Endothelial cell of umbilical vein (primary cell): ENCODE data around the gene HAPLN1.

Experiments
- EZH2 ChIP-seq: IDR thresholded peaks from 2 replicates; pipeline ENCODE4 v1.6.1; 2012; ENCODE audit warnings: borderline replicate concordance, low read depth, mild to moderate bottlenecking, moderate library complexity, low read length, inconsistent platforms; ENCODE audit not compliant: severe bottlenecking
- FOS ChIP-seq: IDR thresholded peaks from 2 replicates; pipeline ENCODE4 v1.6.1; 2011; ENCODE audit warnings: mild to moderate bottlenecking, low read length, moderate library complexity, borderline replicate concordance; ENCODE audit not compliant: insufficient read depth
- JUN ChIP-seq: IDR thresholded peaks from 2 replicates; pipeline ENCODE4 v1.6.1; 2011; ENCODE audit warnings: borderline replicate concordance, low read depth; ENCODE audit not compliant: insufficient read length, insufficient read depth
- POLR2A ChIP-seq: IDR thresholded peaks from 2 replicates; pipeline ENCODE4 v1.6.1; 2012; ENCODE audit warnings: low read depth, mild to moderate bottlenecking, control low read depth, low read length
- POLR2AphosphoS5 ChIP-seq: IDR thresholded peaks from 2 replicates; pipeline ENCODE4 v1.6.1; 2012; ENCODE audit warnings: low read depth, mild to moderate bottlenecking, control low read depth, low read length, moderate library complexity; ENCODE audit not compliant: insufficient read depth
- TF ChIP-seq, protein P1 (sequence below), 2 donors: IDR thresholded peaks; 1 replicate in 1 of 2; 2 replicates in 1 of 2; pipeline ENCODE4 v1.5.1; 2011; ENCODE audit warnings: low read length in 2 of 2, mild to moderate bottlenecking in 2 of 2, moderate library complexity in 2 of 2, control low read depth in 1 of 2, inconsistent platforms in 1 of 2, low read depth in 1 of 2; ENCODE audit not compliant: insufficient read depth in 1 of 2; ENCODE audit errors: extremely low read depth in 1 of 2
- TF ChIP-seq, protein P2 (sequence below): IDR thresholded peaks from 2 replicates; pipeline ENCODE4 v1.6.1; 2011; ENCODE audit not compliant: insufficient read depth, insufficient read length

DNA sequence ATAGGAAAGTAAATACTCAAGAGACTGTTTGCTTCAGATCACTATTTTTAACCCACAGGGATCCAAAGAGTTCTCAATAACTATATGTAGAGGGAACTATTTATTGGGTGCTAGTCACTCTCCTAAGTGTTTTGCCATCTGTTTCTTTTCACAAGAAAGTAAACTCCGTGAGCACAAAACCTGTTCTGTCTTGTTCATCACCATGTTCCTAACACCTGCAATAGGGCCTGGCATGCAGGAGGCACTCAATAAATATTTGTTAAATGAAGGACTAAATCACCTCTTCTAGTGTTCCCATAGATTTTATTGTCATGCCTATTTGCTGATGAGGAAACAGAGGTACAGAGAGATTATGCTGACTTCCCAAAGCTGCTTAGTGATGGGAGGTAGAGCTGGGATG is 130.9 kb downstream of the HAPLN1 start:
- no peak for TF ChIP-seq FOS
- TF ChIP-seq, protein P1, sequence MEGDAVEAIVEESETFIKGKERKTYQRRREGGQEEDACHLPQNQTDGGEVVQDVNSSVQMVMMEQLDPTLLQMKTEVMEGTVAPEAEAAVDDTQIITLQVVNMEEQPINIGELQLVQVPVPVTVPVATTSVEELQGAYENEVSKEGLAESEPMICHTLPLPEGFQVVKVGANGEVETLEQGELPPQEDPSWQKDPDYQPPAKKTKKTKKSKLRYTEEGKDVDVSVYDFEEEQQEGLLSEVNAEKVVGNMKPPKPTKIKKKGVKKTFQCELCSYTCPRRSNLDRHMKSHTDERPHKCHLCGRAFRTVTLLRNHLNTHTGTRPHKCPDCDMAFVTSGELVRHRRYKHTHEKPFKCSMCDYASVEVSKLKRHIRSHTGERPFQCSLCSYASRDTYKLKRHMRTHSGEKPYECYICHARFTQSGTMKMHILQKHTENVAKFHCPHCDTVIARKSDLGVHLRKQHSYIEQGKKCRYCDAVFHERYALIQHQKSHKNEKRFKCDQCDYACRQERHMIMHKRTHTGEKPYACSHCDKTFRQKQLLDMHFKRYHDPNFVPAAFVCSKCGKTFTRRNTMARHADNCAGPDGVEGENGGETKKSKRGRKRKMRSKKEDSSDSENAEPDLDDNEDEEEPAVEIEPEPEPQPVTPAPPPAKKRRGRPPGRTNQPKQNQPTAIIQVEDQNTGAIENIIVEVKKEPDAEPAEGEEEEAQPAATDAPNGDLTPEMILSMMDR (IDR thresholded peaks at IDR 0.05; ENCODE audit: extremely low read depth in 1 of 2, insufficient read depth in 1 of 2, low read depth in 1 of 2, low read length in 2 of 2) = no peak
- TF ChIP-seq POLR2A = no peak
- no peak for TF ChIP-seq EZH2
- TF ChIP-seq POLR2AphosphoS5 = no peak
- TF ChIP-seq, protein P2, sequence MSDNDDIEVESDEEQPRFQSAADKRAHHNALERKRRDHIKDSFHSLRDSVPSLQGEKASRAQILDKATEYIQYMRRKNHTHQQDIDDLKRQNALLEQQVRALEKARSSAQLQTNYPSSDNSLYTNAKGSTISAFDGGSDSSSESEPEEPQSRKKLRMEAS = no peak
- TF ChIP-seq JUN = no peak
